Measurements from ENCODE around the gene XPOT.

XPOT gene

DNA sequence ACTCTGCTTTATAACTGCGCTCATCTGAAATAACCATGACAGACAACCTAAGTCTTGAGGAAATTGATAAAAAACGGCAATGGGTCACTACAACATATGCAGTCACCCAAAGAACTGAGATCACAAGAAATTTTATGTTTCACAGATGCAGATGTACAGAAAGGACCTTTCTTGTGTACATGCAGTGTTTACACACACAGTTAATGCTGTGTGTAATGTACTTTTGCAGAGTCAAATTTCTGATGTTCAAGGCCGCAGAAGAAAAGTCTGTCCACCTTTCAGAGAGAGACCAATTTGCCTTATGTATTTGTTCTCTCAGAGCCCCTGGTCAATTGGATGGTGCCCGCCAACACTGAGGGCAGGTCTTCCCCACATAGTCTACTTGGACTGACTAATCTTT lies 24.8 kb downstream of the XPOT start:
- DNase-seq = no peak

GRCh38 chr12:64430886-64431285 lies 26.7 kb downstream of the XPOT start:
- DNase-seq = no peak

DNA sequence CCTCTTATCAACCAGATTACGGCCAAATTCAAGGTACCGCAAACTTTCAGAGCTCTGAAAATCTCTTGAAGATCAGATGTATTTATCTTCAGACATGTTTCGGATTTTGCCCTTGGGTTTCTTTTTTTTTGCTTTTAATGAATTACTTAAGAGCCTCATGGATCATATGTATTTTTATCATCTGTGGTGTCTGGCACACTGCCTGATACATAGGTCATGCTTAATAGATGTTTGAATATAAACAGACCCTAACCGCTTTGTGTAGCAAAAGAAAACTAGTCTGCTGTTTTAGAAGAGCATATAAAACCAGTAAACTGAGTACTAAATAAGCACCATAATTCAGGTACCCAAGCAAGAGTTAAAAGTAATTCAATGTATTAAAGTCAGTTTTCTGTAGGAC lies 27.6 kb downstream of the XPOT start:
- DNase-seq = no peak

DNA sequence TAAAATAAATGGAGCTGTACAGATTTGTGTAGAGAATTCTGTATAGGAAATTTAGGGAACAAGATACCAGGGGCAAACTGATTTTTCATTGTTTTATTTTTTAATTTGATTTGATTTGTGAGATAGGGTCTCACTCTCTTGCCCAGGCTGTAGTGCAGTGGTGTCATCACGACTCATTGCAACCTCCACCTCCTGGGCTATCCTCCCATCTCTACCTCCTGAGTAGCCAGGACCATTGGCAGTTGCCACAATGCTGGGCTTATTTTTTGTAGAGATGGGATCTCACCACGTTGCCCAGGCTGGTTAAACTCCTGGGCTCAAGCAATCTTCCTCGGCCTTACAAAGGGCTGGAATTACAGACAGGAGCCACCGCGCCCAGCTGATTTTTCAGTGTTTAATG lies 29.7 kb downstream of the XPOT start:
- DNase-seq = no peak

DNA sequence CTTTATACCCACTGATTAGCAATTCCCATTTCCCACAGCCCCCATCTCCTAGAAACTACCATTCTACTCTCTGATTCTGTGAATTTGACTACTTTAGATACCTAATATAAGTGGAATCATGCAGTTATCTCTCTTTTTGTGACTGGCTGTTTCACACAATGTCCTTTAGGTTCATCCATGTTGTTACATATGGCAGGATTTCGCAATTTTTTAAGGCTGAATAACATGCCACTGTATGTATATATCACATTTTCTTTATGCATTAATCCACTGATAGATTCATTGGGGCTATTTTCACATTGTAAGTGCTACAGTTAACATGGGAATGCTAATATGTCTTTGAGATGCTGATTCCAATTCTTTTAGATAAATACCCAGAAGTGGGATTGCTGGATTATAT lies 35.9 kb downstream of the XPOT start:
- no peak for DNase-seq

DNA sequence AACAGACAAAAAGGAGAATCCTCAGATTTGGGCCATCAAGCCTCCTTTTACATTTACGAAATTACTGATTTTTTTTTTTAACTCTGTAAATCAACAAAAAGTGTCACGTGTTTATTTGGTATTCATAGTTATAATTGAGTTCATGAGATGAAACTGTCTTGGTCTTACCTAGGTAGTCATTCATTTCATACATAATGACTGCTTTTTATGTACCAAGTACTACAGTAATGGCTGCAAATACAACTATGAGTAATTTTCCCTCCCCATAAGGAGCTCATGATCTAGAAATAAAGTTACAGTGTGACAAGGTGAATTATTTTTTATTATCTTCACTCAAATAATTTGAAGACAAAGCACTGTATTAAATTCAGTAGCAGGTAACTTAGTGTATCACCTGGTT lies 41.3 kb downstream of the XPOT start:
- no peak for DNase-seq

DNA sequence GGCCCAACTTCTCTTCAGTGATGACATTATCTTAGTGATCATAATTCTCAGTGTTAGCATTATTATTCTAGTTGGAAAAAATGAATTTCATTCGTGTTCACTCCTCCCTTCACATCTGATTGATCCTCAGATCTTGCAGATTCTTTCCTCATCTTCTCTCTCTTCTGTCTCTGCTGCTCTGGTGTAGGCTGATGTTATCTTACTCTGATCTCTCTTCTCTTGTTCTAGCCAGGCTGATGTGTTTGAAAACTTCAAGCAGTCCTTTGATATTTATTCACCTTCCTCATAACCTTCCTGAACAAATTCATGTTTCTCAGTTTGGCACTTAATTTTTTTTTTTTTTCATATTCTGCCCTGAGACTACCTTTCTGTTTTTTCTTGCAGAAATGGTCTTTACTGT lies 42.1 kb downstream of the XPOT start:
- no peak for DNase-seq

- DNase-seq = no peak
Measured at GRCh38 chr12:64450057-64450640, 46.0 kb downstream of the XPOT start.

GRCh38 chr12:64450711-64451486 lies 46.7 kb downstream of the XPOT start:
- DNase-seq = peak; percentile 9

GRCh38 chr12:64451687-64452558 lies 47.7 kb downstream of the XPOT start, which contains the start of gene TBK1:
Gene TBK1 (plus strand): TSS chr12:64452120. CDS start chr12:64455871, 3,751 bp downstream.
- DNase-seq = peak; percentile 48

DNA sequence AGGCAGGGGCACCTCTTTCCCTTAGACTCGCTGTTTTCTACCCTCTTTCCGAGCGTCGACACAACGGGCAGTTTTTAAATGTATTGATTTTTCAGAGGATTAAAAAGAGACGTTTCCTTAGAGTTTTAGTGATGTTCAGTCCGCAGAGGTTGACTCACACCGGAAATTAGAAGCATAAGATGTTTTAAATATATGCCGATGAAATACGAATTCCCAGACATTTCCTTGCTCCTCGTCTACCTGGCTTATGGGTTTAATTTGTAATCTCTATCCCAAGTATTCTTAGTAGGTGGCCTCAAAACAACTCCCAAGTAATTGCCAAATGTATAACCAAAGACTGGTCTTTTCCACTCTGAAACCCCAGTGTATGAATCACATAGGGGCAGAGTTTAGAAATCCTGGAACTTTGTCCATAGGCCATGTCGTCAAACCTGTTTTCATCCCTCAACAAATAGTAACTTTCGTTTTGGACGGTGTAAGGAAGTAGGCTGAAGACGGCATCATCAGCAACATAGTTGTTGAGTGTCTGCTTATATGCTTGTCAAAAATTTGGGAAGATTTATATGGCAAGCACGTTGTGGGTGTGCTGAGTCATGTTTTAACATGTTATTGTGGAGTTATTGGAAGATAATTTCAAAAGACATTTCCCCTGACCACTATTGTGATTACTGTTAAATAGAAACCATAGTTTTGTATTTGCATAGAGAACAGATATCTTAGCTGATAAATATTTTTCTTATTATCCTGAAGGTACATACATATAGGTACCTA lies 48.6 kb downstream of the XPOT start:
- no peak for DNase-seq

DNA sequence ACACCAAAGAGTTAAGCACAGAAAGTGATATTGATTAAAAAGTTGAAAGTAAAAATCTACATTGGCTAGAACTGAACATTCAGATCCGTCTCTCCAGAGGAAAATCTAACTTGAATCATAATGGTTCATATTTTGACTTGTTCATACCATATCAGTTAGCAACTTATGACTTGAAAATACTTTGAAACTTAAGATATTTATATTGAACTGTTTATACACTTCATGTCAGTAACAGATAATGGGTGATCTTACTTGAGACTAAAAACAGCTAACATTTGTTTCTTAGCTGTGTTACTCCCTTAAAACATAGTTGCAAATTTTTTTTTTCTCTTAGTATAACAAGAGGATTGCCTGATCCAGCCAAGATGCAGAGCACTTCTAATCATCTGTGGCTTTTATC lies 51.3 kb downstream of the XPOT start:
- no peak for DNase-seq

DNA sequence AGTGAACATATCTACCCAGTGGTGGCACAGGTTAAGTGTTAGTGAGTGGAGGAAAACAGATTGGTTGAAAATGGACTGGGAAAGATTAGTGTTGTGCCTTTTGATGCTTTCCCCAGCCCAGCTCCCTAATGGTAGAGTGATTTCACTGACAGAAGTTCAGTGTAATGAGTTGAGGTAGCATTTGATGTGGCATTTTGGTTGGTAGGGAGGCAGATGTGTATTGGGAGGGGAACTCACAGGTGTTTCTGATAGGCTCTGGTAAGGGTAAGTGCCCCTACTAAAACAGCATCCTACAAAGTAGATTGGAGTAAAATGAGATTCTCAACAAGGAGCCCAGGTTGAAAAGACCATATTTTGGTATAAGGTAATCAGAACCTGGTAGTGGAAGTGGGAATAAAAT lies 51.9 kb downstream of the XPOT start:
- DNase-seq = no peak

- DNase-seq = no peak
Measured at GRCh38 chr12:64457032-64457431, 52.8 kb downstream of the XPOT start.

DNA sequence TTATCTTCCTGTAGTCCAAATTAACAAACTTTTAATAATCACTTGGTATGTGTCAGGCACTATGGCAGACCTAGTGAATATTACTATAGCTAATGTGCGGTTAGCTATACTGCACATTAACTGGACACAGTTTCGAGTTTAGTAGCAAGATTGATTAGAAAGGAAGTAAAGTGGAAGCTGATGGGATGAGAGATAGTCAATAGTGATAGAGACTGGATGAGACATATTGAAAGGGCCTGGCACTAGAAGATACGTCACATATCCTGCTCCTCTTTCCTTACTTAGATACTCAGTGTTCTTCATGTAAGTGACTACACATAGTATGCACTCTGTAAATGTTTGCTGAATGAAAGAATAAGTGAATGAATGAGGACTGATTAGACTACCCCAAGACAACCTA lies 53.3 kb downstream of the XPOT start:
- DNase-seq = no peak

DNA sequence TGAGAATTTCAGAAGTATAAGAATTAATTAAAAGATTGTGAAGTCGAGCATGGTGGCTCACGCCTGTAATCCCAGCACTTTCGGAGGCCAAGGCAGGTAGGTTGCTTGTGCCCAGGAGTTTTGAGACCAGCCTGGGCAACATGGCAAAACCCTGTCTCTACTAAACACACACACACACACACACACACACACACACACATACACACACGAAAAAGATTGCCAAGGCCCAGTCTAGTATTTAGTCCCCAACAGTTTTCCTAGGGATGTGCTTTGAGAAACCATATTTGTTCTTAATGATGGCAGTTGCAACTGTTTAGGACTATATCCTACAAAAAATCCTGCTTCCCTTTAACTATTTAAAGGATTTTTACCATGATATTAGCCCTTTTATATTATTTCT lies 53.7 kb downstream of the XPOT start:
- DNase-seq = no peak

- DNase-seq = no peak
Measured at GRCh38 chr12:64459394-64459891, 55.3 kb downstream of the XPOT start.

GRCh38 chr12:64461634-64462414 lies 57.6 kb downstream of the XPOT start:
- DNase-seq = no peak

GRCh38 chr12:64466178-64466577 lies 62.0 kb downstream of the XPOT start:
- DNase-seq = no peak

DNA sequence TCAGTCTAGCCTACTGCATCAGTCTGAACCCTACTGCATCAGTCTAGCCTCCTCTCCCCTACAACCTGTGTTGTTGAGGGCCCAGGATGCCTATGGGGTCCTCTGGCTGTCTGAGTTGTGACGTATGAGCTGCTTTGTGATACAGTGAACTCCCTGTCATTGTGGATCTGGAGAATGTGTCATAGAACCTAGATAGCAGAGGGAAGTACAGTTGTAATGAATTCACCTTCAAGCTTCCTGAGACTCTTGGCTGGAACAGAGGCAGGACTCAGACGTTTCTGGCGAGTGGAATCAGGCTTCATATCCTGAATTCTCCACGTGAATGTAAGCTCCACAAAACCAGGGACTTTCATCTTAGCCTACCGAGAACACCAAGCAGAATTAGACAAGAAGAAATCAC lies 64.8 kb downstream of the XPOT start:
- DNase-seq = no peak

GRCh38 chr12:64469455-64470142 lies 65.4 kb downstream of the XPOT start:
- no peak for DNase-seq

Measured in NCI-H2171 (cell line).